ENCODE measurements around the gene ICOSLG.

DNA sequence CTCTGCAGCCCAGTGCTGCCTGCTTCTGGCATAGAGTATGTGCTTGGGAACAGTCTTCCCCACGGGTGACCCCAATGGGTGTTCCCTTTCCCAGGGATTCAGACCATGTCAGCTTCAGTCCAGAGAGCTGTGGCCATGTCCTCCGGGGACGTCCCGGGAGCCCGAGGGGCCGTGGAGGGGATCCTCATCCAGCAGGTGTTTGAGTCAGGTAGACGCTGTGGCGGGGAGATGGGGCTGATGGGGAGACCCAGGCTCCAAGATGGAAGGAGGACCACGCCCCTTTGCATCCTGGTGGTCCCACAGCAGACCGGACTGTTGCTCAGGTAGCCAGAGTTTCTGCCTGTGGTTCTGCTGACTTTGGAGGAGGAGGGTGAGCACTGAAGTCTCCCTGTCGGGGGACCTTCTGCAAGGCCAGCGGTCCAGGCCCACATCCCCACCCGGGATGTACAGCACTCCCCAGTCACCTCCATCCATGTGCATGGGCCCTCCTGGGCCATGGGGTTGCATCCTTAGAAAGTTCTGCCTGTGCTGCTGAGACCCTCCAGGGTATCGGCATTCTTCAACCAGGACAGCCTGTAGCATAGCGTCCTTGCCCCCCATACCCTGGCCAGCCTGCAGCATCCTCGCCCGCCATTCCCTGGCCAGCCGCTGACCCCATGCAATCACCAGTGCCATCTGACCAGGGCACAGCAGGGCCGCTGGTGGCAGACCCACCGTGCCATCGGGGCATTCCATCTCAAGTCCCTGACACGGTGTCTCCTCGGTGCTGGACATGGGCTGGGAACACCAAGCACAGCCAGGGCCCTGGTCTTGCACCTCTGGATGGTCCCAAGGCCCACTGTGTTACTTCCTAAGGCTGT is 47.7 kb upstream of the ICOSLG start:
- TF ChIP-seq PPARA (CRISPR knock-in tag; IDR thresholded peaks at IDR 0.05; ENCODE audit: borderline replicate concordance) (no peak), ZNF70 (CRISPR knock-in tag; IDR thresholded peaks at IDR 0.05) (no peak), CREB5 (CRISPR knock-in tag; IDR thresholded peaks at IDR 0.05; ENCODE audit: low read depth) (no peak), POU6F1 (CRISPR knock-in tag; IDR thresholded peaks at IDR 0.05; ENCODE audit: borderline replicate concordance, low read depth) (no peak), ARNTL (CRISPR knock-in tag; IDR thresholded peaks at IDR 0.05; ENCODE audit: borderline replicate concordance, low read depth) (no peak), PATZ1 (CRISPR knock-in tag; IDR thresholded peaks at IDR 0.05; ENCODE audit: borderline replicate concordance) (no peak), ZC3H10 (CRISPR knock-in tag; IDR thresholded peaks at IDR 0.05) (no peak), ZFP3 (CRISPR knock-in tag; IDR thresholded peaks at IDR 0.05) (no peak), SNAI2 (CRISPR knock-in tag; IDR thresholded peaks at IDR 0.05) (no peak), CSRNP3 (CRISPR knock-in tag; IDR thresholded peaks at IDR 0.05) (no peak), CSDC2 (CRISPR knock-in tag; IDR thresholded peaks at IDR 0.05) (no peak)
- TF ChIP-seq, protein P1, sequence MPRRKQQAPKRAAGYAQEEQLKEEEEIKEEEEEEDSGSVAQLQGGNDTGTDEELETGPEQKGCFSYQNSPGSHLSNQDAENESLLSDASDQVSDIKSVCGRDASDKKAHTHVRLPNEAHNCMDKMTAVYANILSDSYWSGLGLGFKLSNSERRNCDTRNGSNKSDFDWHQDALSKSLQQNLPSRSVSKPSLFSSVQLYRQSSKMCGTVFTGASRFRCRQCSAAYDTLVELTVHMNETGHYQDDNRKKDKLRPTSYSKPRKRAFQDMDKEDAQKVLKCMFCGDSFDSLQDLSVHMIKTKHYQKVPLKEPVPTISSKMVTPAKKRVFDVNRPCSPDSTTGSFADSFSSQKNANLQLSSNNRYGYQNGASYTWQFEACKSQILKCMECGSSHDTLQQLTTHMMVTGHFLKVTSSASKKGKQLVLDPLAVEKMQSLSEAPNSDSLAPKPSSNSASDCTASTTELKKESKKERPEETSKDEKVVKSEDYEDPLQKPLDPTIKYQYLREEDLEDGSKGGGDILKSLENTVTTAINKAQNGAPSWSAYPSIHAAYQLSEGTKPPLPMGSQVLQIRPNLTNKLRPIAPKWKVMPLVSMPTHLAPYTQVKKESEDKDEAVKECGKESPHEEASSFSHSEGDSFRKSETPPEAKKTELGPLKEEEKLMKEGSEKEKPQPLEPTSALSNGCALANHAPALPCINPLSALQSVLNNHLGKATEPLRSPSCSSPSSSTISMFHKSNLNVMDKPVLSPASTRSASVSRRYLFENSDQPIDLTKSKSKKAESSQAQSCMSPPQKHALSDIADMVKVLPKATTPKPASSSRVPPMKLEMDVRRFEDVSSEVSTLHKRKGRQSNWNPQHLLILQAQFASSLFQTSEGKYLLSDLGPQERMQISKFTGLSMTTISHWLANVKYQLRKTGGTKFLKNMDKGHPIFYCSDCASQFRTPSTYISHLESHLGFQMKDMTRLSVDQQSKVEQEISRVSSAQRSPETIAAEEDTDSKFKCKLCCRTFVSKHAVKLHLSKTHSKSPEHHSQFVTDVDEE (CRISPR knock-in tag; IDR thresholded peaks at IDR 0.05), result no peak
